ENCODE results near the gene TBX6. TPM values are rescaled to one million over a fixed set of nuclear protein-coding genes. Genes with fewer than 3 reads are reported as not detected.
"Not testable (repeated sequence)": the region's sequence is repeated elsewhere in the genome, so short reads cannot be mapped to it uniquely, and the experiment has no call there.

TBX6 gene
- total RNA-seq, 1 experiment from 2014 or later, result 5.1 TPM

DNA sequence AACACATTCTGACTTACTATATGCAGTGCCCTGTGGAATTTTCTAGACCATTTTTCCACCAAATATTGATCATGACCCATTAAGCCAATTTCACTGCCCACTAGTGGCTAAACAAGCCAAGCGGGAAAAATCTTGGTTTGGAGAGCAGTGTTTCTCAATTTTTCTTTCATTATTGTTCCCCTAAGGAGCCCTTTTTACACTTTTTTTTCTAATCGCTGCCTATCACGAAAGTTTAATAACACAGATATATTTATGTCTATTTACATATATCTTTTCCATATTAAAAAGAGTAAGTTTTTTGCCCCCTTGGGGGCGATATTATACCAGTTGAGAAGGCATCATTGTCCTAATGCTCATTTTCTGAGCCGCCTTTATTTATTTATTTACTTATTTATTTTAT lies 49.9 kb downstream of the TBX6 start:
- no peak overlapping the region for H3K4me3 Mint-ChIP-seq
- no peaks in the 10 kb centered on the region for H3K36me3 Mint-ChIP-seq
- H3K27me3 Mint-ChIP-seq (ENCODE audit: low read depth), result peaks cover 32% of the 10 kb centered on the region
- ATAC-seq (no peak), DNase-seq (ENCODE audit: low spot score) (no peak)
- no peak overlapping the region for H3K27ac Mint-ChIP-seq
- ChIA-PET POLR2A (interaction anchor here (0.6 to 0.7 kb wide), 2 partner anchors 18 to 1205 kb away, joined by 3 read pairs; no protein-coding TSS in a partner anchor), CTCF (interaction anchor here (0.7 to 4.6 kb wide), 6 partner anchors 10 to 341 kb away, joined by 3 to 31 read pairs (median 4); partner anchors contain the start of genes TBX6 and TLCD3B)
- no peaks in the 10 kb centered on the region for H3K9me3 Mint-ChIP-seq
- H3K4me1 Mint-ChIP-seq, result no peaks in the 10 kb centered on the region
- TF ChIP-seq CBFB (CRISPR knock-in tag; IDR thresholded peaks at IDR 0.05; ENCODE audit: low read depth), result no peak
- TF ChIP-seq, protein P1, sequence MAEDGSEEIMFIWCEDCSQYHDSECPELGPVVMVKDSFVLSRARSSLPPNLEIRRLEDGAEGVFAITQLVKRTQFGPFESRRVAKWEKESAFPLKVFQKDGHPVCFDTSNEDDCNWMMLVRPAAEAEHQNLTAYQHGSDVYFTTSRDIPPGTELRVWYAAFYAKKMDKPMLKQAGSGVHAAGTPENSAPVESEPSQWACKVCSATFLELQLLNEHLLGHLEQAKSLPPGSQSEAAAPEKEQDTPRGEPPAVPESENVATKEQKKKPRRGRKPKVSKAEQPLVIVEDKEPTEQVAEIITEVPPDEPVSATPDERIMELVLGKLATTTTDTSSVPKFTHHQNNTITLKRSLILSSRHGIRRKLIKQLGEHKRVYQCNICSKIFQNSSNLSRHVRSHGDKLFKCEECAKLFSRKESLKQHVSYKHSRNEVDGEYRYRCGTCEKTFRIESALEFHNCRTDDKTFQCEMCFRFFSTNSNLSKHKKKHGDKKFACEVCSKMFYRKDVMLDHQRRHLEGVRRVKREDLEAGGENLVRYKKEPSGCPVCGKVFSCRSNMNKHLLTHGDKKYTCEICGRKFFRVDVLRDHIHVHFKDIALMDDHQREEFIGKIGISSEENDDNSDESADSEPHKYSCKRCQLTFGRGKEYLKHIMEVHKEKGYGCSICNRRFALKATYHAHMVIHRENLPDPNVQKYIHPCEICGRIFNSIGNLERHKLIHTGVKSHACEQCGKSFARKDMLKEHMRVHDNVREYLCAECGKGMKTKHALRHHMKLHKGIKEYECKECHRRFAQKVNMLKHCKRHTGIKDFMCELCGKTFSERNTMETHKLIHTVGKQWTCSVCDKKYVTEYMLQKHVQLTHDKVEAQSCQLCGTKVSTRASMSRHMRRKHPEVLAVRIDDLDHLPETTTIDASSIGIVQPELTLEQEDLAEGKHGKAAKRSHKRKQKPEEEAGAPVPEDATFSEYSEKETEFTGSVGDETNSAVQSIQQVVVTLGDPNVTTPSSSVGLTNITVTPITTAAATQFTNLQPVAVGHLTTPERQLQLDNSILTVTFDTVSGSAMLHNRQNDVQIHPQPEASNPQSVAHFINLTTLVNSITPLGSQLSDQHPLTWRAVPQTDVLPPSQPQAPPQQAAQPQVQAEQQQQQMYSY (CRISPR knock-in tag; IDR thresholded peaks at IDR 0.05), result no peak
- TF ChIP-seq RELA (CRISPR knock-in tag; IDR thresholded peaks at IDR 0.05; ENCODE audit: borderline replicate concordance), result no peak
- TF ChIP-seq, protein P2, sequence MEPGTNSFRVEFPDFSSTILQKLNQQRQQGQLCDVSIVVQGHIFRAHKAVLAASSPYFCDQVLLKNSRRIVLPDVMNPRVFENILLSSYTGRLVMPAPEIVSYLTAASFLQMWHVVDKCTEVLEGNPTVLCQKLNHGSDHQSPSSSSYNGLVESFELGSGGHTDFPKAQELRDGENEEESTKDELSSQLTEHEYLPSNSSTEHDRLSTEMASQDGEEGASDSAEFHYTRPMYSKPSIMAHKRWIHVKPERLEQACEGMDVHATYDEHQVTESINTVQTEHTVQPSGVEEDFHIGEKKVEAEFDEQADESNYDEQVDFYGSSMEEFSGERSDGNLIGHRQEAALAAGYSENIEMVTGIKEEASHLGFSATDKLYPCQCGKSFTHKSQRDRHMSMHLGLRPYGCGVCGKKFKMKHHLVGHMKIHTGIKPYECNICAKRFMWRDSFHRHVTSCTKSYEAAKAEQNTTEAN (CRISPR knock-in tag; IDR thresholded peaks at IDR 0.05), result no peak
- TF ChIP-seq ZNF232 (CRISPR knock-in tag; IDR thresholded peaks at IDR 0.05), result no peak
- TF ChIP-seq, protein P3, sequence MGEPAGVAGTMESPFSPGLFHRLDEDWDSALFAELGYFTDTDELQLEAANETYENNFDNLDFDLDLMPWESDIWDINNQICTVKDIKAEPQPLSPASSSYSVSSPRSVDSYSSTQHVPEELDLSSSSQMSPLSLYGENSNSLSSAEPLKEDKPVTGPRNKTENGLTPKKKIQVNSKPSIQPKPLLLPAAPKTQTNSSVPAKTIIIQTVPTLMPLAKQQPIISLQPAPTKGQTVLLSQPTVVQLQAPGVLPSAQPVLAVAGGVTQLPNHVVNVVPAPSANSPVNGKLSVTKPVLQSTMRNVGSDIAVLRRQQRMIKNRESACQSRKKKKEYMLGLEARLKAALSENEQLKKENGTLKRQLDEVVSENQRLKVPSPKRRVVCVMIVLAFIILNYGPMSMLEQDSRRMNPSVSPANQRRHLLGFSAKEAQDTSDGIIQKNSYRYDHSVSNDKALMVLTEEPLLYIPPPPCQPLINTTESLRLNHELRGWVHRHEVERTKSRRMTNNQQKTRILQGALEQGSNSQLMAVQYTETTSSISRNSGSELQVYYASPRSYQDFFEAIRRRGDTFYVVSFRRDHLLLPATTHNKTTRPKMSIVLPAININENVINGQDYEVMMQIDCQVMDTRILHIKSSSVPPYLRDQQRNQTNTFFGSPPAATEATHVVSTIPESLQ (CRISPR knock-in tag; IDR thresholded peaks at IDR 0.05), result no peak
- no peak for TF ChIP-seq NR3C1 (CRISPR knock-in tag; conservative IDR thresholded peaks at IDR 0.05; ENCODE audit: low read depth)
- no peak for TF ChIP-seq GABPB1 (CRISPR knock-in tag; IDR thresholded peaks at IDR 0.05)
- TF ChIP-seq EMX1 (CRISPR knock-in tag; IDR thresholded peaks at IDR 0.05), result no peak
- TF ChIP-seq MXD4 (CRISPR knock-in tag; IDR thresholded peaks at IDR 0.05; ENCODE audit: borderline replicate concordance), result no peak
- TF ChIP-seq, protein P4, sequence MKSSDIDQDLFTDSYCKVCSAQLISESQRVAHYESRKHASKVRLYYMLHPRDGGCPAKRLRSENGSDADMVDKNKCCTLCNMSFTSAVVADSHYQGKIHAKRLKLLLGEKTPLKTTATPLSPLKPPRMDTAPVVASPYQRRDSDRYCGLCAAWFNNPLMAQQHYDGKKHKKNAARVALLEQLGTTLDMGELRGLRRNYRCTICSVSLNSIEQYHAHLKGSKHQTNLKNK (CRISPR knock-in tag; IDR thresholded peaks at IDR 0.05), result no peak
- TF ChIP-seq, protein P5, sequence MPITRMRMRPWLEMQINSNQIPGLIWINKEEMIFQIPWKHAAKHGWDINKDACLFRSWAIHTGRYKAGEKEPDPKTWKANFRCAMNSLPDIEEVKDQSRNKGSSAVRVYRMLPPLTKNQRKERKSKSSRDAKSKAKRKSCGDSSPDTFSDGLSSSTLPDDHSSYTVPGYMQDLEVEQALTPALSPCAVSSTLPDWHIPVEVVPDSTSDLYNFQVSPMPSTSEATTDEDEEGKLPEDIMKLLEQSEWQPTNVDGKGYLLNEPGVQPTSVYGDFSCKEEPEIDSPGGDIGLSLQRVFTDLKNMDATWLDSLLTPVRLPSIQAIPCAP (CRISPR knock-in tag; IDR thresholded peaks at IDR 0.05), result no peak
- TF ChIP-seq ESRRA (CRISPR knock-in tag; IDR thresholded peaks at IDR 0.05; ENCODE audit: borderline replicate concordance), result no peak
- TF ChIP-seq FOXK1 (CRISPR knock-in tag; IDR thresholded peaks at IDR 0.05), result no peak
- no peak for TF ChIP-seq ZNF263 (CRISPR knock-in tag; IDR thresholded peaks at IDR 0.05; ENCODE audit: low read depth)

DNA sequence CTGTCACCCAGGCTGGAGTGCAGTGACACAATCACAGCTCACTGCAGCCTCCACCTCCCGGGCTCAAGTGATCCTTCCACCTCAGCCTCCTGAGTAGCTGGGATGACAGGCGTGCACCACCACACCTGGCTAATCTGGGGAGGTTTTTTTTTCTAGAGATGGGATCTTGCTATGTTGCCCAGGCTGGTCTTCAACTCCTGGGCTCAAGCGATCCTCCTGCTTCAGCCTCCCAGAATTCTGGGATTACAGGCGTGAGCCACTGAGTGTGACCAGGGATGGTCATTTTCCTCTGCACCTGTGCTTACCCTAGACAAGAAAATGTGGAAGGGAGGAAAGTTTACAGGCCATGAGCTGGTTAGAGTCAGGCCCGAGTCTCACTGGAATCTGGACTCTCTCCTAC lies 51.0 kb downstream of the TBX6 start:
- H3K4me1 Mint-ChIP-seq; DNase-seq (ENCODE audit: low spot score); H3K36me3 Mint-ChIP-seq; H3K4me3 Mint-ChIP-seq; H3K27ac Mint-ChIP-seq; H3K9me3 Mint-ChIP-seq; POLR2A ChIA-PET; ATAC-seq: not testable (repeated sequence)
- CTCF ChIA-PET, result interaction anchor here (0.6 to 4.6 kb wide), 6 partner anchors 9 to 909 kb away, joined by 3 to 31 read pairs (median 4); partner anchors contain the start of genes TBX6 and TLCD3B
- H3K27me3 Mint-ChIP-seq (ENCODE audit: low read depth), result peaks cover 38% of the 10 kb centered on the region

Measured in WTC11 (cell line).